Ishikawa (cell line): Measurements from ENCODE around the gene LCN15.
A peak's percentile ranks its signal among the peaks of the same experiment; 100 is the strongest.

ENCODE experiments used
- CEBPB ChIP-seq: IDR thresholded peaks from 2 replicates; pipeline ENCODE4 v1.6.1; 2012
- CREB1 ChIP-seq: IDR thresholded peaks from 2 replicates; pipeline ENCODE4 v1.6.1; 2012; ENCODE audit warnings: low read depth
- EGR1 ChIP-seq: IDR thresholded peaks from 2 replicates; pipeline ENCODE4 v1.6.1; 2012
- EP300 ChIP-seq: IDR thresholded peaks from 2 replicates; pipeline ENCODE4 v1.6.1; 2012; ENCODE audit warnings: borderline replicate concordance
- FOXM1 ChIP-seq: IDR thresholded peaks from 2 replicates; pipeline ENCODE4 v1.6.1; 2012; ENCODE audit warnings: low read depth, borderline replicate concordance
- MAX ChIP-seq: IDR thresholded peaks from 2 replicates; pipeline ENCODE4 v1.6.1; 2012
- NFIC ChIP-seq: IDR thresholded peaks from 2 replicates; pipeline ENCODE4 v1.6.1; 2012
- RAD21 ChIP-seq: IDR thresholded peaks from 2 replicates; pipeline ENCODE4 v1.6.1; 2012; ENCODE audit warnings: low read depth
- REST ChIP-seq: IDR thresholded peaks from 2 replicates; pipeline ENCODE4 v1.6.1; 2012; ENCODE audit warnings: low read depth, mild to moderate bottlenecking
- TAF1 ChIP-seq: IDR thresholded peaks from 2 replicates; pipeline ENCODE4 v1.6.1; 2012; ENCODE audit warnings: low read depth, mild to moderate bottlenecking
- TCF12 ChIP-seq: IDR thresholded peaks from 2 replicates; pipeline ENCODE4 v1.6.1; 2012; ENCODE audit warnings: low read depth
- TEAD4 ChIP-seq: IDR thresholded peaks from 2 replicates; pipeline ENCODE4 v1.6.1; 2012
- USF1 ChIP-seq: IDR thresholded peaks from 2 replicates; pipeline ENCODE4 v1.6.1; 2012
- YY1 ChIP-seq: IDR thresholded peaks from 2 replicates; pipeline ENCODE4 v1.6.1; 2012; ENCODE audit warnings: low read depth
- ZBTB7A ChIP-seq: IDR thresholded peaks from 2 replicates; pipeline ENCODE4 v1.6.1; 2012; ENCODE audit warnings: low read depth

The LCN15 gene

GRCh38 chr9:136728548-136729123 is 35.7 kb downstream of the LCN15 start:
- no peak for TF ChIP-seq TEAD4
- TF ChIP-seq FOXM1, result no peak
- no peak for TF ChIP-seq CEBPB
- no peak for TF ChIP-seq RAD21
- TF ChIP-seq EGR1, result no peak
- no peak for TF ChIP-seq ZBTB7A
- TF ChIP-seq YY1, result no peak
- TF ChIP-seq TAF1, result no peak
- no peak for TF ChIP-seq USF1
- no peak for TF ChIP-seq TCF12
- no peak for TF ChIP-seq EP300
- no peak for TF ChIP-seq NFIC
- no peak for TF ChIP-seq REST
- no peak for TF ChIP-seq MAX
- TF ChIP-seq CREB1, result no peak

- no peak for TF ChIP-seq REST
- 0 out of 2 replicates have a peak, but pooled peaks have one; percentile 22 for TF ChIP-seq TEAD4
- peak; percentile 70 for TF ChIP-seq CREB1
- TF ChIP-seq YY1, result peak; percentile 80; the same call in 1 of the 2 replicates
- TF ChIP-seq EP300, result peak; percentile 45; the same call in 1 of the 2 replicates
- TF ChIP-seq MAX, result peak; percentile 96
- no peak for TF ChIP-seq CEBPB
- peak; percentile 35; the same call in 1 of the 2 replicates for TF ChIP-seq FOXM1
- peak; percentile 94 for TF ChIP-seq TAF1
- TF ChIP-seq TCF12, result peak; percentile 72; the same call in 1 of the 2 replicates
- TF ChIP-seq RAD21, result peak; percentile 28; the same call in 1 of the 2 replicates
- TF ChIP-seq ZBTB7A, result no peak
- peak; percentile 44 for TF ChIP-seq NFIC
- TF ChIP-seq USF1, result peak; percentile 68
- TF ChIP-seq EGR1, result peak; percentile 46; the same call in 1 of the 2 replicates
Observed at GRCh38 chr9:136728080-136728547, 36.2 kb downstream of the LCN15 start.

- TF ChIP-seq REST (no peak), CEBPB (no peak), ZBTB7A (no peak), CREB1 (no peak), USF1 (no peak)
Observed at GRCh38 chr9:136726631-136727191, 37.6 kb downstream of the LCN15 start.

- TF ChIP-seq EP300 (no peak), ZBTB7A (no peak), FOXM1 (no peak)
Observed at GRCh38 chr9:136726118-136726517, 38.2 kb downstream of the LCN15 start.
